Measurements from ENCODE around the gene HES4.

The HES4 gene

GRCh38 chr1:973459-974292 lies 26.2 kb downstream of the HES4 start:
- H3K27me3 ChIP-seq (replicated peaks; ENCODE audit: control insufficient read depth, insufficient read depth, low read length), result peaks cover 31% of the 10 kb centered on the region
- H3K4me3 ChIP-seq (ENCODE audit: low read length), result no peak overlapping the region
- no peaks in the 10 kb centered on the region for H3K4me1 ChIP-seq (ENCODE audit: control insufficient read depth, insufficient read depth, low read length)
- no peaks in the 10 kb centered on the region for H3K9me3 ChIP-seq (ENCODE audit: control insufficient read depth, low read length)
- no peaks in the 10 kb centered on the region for H3K36me3 ChIP-seq (ENCODE audit: control insufficient read depth, insufficient read depth, low read length, severe bottlenecking)
- no peak for DNase-seq (ENCODE audit: low read depth)
- H3K9ac ChIP-seq (ENCODE audit: low read length), result no peak overlapping the region

- H3K27me3 ChIP-seq (replicated peaks; ENCODE audit: control insufficient read depth, insufficient read depth, low read length), result peaks cover 39% of the 10 kb centered on the region
- no peak for DNase-seq (ENCODE audit: low read depth)
- no peak overlapping the region for H3K4me3 ChIP-seq (ENCODE audit: low read length)
- H3K4me1 ChIP-seq (ENCODE audit: control insufficient read depth, insufficient read depth, low read length), result no peaks in the 10 kb centered on the region
- no peaks in the 10 kb centered on the region for H3K36me3 ChIP-seq (ENCODE audit: control insufficient read depth, insufficient read depth, low read length, severe bottlenecking)
- H3K9me3 ChIP-seq (ENCODE audit: control insufficient read depth, low read length), result no peaks in the 10 kb centered on the region
- H3K9ac ChIP-seq (ENCODE audit: low read length), result no peak overlapping the region
Observed at GRCh38 chr1:972726-973458, 27.0 kb downstream of the HES4 start.

DNA sequence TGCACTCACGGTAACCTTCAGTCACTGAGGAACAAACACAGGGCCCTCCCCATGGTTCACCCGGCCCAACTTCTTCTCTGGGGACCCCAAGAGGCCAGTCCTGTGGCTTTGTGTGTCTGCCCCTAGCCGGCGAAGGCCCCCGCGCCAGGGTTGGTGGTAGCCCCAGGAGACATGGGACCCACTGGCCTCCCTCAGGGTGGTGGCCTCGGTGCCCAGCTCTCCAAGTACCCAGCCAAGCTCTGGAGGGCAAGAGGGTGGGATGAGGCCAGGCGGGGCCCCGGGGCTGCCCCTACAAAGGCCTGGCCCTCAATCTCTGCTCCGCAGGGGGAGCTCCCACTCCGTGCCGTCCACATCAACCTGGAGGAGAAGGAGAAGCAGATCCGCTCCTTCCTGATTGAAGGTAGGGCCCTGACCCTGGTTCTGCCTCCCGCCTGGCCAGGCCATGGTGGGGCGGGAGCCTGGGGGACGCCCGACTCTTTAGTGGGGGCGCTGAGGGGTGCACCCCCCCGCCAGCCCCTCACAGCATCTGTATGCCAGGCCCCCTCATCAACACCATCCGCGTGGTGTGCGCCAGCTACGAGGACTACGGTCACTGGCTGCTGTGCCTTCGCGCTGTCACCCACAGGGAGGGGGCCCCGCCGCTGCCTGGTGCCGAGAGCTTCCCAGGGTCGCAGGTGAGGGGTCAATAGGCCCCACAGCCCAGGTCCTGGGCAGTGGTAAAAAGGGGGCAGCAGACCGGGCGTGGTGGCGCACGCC lies 28.0 kb downstream of the HES4 start:
- Histone ChIP-seq H3K27me3 (replicated peaks; ENCODE audit: control insufficient read depth, insufficient read depth, low read length) (peaks cover 45% of the 10 kb centered on the region), H3K4me1 (ENCODE audit: control insufficient read depth, insufficient read depth, low read length) (no peaks in the 10 kb centered on the region), H3K9ac (ENCODE audit: low read length) (no peak overlapping the region), H3K4me3 (ENCODE audit: low read length) (no peak overlapping the region), H3K9me3 (ENCODE audit: control insufficient read depth, low read length) (no peaks in the 10 kb centered on the region), H3K36me3 (ENCODE audit: control insufficient read depth, insufficient read depth, low read length, severe bottlenecking) (no peaks in the 10 kb centered on the region)
- DNase-seq (ENCODE audit: low read depth), result no peak

DNA sequence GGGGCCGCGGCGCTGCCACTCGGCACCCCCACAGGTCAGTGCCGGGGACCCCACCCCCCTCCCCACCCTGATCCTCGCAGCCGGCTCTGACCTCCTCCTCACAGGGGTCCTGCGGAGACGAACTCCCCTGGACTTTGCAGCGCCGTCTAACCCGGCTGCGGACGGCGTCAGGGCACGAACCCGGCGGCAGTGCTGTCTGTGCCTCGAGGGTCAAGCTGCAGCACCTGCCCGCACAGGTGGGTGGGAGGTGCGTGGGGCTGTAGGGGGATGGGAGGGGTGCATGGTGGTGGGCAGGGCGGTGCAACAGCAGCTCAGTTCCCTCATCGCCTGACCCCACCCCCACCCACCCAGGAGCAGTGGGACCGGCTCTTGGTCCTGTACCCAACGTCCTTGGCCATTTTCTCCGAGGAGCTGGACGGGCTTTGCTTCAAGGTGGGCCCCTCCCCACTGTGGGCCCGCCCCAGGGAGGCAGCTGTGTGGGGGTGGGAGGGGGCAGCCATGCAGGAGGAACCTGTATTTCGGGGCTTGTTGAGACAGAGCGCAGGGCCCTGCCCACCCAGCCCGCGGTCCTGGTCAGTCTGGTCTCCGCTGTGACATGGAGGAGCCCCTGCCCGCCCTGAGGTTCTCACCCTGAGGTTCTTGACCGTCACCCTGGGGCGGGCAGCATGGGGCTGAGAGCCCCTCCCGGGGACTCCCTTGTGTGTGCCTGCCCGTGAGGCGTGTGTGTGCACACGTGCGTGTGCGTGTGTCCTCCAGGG lies 28.7 kb downstream of the HES4 start:
- DNase-seq (ENCODE audit: low read depth), result no peak
- H3K9ac ChIP-seq (ENCODE audit: low read length), result no peak overlapping the region
- no peaks in the 10 kb centered on the region for H3K36me3 ChIP-seq (ENCODE audit: control insufficient read depth, insufficient read depth, low read length, severe bottlenecking)
- H3K27me3 ChIP-seq (replicated peaks; ENCODE audit: control insufficient read depth, insufficient read depth, low read length), result peaks cover 42% of the 10 kb centered on the region
- no peaks in the 10 kb centered on the region for H3K4me1 ChIP-seq (ENCODE audit: control insufficient read depth, insufficient read depth, low read length)
- H3K9me3 ChIP-seq (ENCODE audit: control insufficient read depth, low read length), result no peaks in the 10 kb centered on the region
- no peak overlapping the region for H3K4me3 ChIP-seq (ENCODE audit: low read length)

GRCh38 chr1:970242-970972 lies 29.5 kb downstream of the HES4 start:
- Histone ChIP-seq H3K4me1 (ENCODE audit: control insufficient read depth, insufficient read depth, low read length) (no peaks in the 10 kb centered on the region), H3K4me3 (ENCODE audit: low read length) (no peak overlapping the region), H3K36me3 (ENCODE audit: control insufficient read depth, insufficient read depth, low read length, severe bottlenecking) (no peaks in the 10 kb centered on the region), H3K27me3 (replicated peaks; ENCODE audit: control insufficient read depth, insufficient read depth, low read length) (peaks cover 38% of the 10 kb centered on the region), H3K9me3 (ENCODE audit: control insufficient read depth, low read length) (no peaks in the 10 kb centered on the region), H3K9ac (ENCODE audit: low read length) (no peak overlapping the region)
- no peak for DNase-seq (ENCODE audit: low read depth)

DNA sequence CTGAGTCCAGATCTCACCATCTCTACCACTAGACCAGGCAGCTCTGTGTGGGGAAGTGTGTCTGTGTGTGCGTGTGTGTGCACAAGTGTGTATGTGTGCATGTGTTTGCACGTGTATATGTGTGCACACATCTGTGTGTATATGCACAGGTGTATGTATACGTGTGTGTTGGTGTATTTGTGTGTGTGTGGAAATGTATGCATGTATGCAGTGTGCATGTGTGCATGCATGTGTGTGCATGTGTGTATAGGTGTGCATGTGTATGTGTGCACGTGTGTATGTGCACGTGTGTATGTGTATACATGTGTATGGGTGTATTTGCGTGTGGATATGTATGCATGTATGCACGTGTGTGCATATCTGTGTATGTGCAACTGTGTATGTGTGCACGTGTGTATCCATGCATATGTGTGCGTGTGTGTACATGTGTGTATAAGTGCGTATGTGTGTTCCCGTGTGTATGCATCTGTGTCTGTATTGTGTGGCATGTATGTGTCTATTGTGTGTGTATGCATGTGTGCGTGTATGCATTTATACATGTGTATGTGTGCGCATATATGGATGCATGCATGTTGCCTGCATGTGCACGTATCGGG lies 30.5 kb downstream of the HES4 start:
- Histone ChIP-seq H3K9ac (ENCODE audit: low read length) (no peak overlapping the region), H3K9me3 (ENCODE audit: control insufficient read depth, low read length) (no peaks in the 10 kb centered on the region), H3K4me3 (ENCODE audit: low read length) (no peak overlapping the region), H3K4me1 (ENCODE audit: control insufficient read depth, insufficient read depth, low read length) (no peaks in the 10 kb centered on the region), H3K27me3 (replicated peaks; ENCODE audit: control insufficient read depth, insufficient read depth, low read length) (peaks cover 29% of the 10 kb centered on the region), H3K36me3 (ENCODE audit: control insufficient read depth, insufficient read depth, low read length, severe bottlenecking) (no peaks in the 10 kb centered on the region)
- DNase-seq (ENCODE audit: low read depth), result no peak

DNA sequence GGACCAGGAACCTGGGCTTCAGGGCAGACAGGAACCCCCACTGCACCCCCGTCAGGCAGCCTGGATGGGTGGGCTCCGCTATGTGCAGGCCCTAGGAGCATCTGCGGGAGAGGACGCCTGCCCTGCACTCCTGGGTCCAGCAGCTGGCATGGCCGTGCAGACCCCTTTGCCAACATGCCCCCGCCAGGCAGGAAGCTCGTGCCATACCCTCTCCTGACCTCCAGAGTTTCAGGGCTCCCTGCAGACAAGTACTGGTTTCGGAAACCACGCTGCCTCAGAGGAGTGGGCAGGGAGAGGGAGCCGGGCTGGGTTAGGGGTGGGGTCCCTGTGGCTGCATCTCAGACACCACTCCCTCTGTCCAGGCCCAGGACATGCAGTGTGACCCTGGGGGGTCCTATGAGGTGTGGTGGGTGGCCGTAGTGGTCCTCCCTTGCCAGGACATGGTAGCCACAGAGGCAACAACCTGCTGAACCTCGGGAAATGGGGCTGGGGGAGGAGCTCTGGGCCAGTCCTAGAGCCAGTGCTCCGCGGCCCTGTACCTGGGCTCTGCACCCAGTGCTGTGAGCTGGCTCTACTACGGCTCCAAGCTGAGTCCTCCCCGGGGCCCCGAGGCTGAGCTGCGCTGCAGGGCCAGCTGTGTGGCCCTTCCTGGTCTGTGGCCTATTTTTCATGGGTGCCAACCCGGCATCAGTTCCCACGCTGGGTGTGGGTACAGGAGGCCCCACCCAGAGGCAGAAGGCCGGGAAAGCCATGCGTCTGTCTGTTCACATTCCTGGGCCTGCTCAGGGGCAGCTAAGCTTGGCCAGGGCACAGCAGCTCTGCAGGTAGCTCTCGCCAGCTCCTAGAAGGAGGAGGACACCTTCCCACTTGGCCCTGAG lies 32.2 kb downstream of the HES4 start:
- Histone ChIP-seq H3K27me3 (replicated peaks; ENCODE audit: control insufficient read depth, insufficient read depth, low read length) (peaks cover 23% of the 10 kb centered on the region), H3K4me3 (ENCODE audit: low read length) (no peak overlapping the region)

DNA sequence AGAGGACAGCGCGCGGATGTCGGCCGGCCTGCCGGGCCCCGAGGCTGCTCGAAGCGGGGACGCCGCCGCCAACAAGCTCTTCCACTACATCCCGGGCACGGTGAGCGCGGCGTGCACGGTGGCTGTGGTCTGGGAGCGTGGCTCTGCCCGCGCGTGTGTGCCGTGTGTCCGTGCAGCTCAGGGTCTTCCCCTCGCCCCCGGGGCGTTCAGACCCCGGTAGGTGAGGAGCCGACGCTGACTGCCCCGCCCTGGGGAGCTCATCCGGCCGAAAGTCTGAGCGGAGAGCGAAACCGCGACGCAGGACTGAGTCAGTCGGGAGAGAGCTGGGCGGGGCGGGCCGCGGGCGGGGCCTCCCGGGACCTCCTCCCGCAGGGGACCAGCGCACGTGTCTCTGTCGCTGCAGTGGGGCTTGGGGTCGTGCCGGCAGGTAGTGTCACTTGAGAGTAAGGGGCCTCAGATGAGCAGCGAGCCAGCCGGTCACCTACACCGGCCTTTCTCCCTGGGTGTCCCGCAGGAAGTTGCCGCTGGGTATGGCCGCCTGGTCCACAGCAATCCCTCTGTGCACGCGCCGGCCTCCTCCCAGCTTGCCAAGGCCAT lies 33.1 kb downstream of the HES4 start:
- no peaks in the 10 kb centered on the region for H3K4me1 ChIP-seq (ENCODE audit: control insufficient read depth, insufficient read depth, low read length)
- H3K36me3 ChIP-seq (ENCODE audit: control insufficient read depth, insufficient read depth, low read length, severe bottlenecking), result no peaks in the 10 kb centered on the region
- H3K9ac ChIP-seq (ENCODE audit: low read length), result peak overlapping the region; percentile 76
- peaks cover 23% of the 10 kb centered on the region for H3K27me3 ChIP-seq (replicated peaks; ENCODE audit: control insufficient read depth, insufficient read depth, low read length)
- DNase-seq (ENCODE audit: low read depth), result peak; percentile 87
- H3K9me3 ChIP-seq (ENCODE audit: control insufficient read depth, low read length), result no peaks in the 10 kb centered on the region
- H3K4me3 ChIP-seq (ENCODE audit: low read length), result peak overlapping the region; percentile 82

More for the DNA sequence above, 32.2 kb downstream of the HES4 start:
- Histone ChIP-seq H3K4me1 (ENCODE audit: control insufficient read depth, insufficient read depth, low read length) (no peaks in the 10 kb centered on the region), H3K9ac (ENCODE audit: low read length) (no peak overlapping the region), H3K36me3 (ENCODE audit: control insufficient read depth, insufficient read depth, low read length, severe bottlenecking) (no peaks in the 10 kb centered on the region), H3K9me3 (ENCODE audit: control insufficient read depth, low read length) (no peaks in the 10 kb centered on the region)
- DNase-seq (ENCODE audit: low read depth), result no peak

- peaks cover 23% of the 10 kb centered on the region for H3K27me3 ChIP-seq (replicated peaks; ENCODE audit: control insufficient read depth, insufficient read depth, low read length)
- H3K36me3 ChIP-seq (ENCODE audit: control insufficient read depth, insufficient read depth, low read length, severe bottlenecking), result no peaks in the 10 kb centered on the region
- H3K4me3 ChIP-seq (ENCODE audit: low read length), result peak within 1 kb of the TSS; percentile 82
- DNase-seq (ENCODE audit: low read depth), result no peak
- peak within 1 kb of the TSS; percentile 76 for H3K9ac ChIP-seq (ENCODE audit: low read length)
- no peaks in the 10 kb centered on the region for H3K9me3 ChIP-seq (ENCODE audit: control insufficient read depth, low read length)
- H3K4me1 ChIP-seq (ENCODE audit: control insufficient read depth, insufficient read depth, low read length), result no peaks in the 10 kb centered on the region
Observed at GRCh38 chr1:966135-966703, 33.7 kb downstream of the HES4 start, which contains the start of gene PLEKHN1. TSS of gene PLEKHN1 (plus strand) at chr1:966482. CDS start at chr1:966532, 50 bp downstream.

Data from adipocyte (in vitro differentiated cells).